HG03565 (cell line): ENCODE data around the gene MAP3K3.

ENCODE experiments used
- ATAC-seq: cut with Tn5 transposase; IDR thresholded peaks from one replicate; pipeline ENCODE4 v1.9.1; 2021; ENCODE audit warnings: mild to moderate bottlenecking, moderate library complexity; ENCODE audit not compliant: unreplicated experiment

The MAP3K3 gene

DNA sequence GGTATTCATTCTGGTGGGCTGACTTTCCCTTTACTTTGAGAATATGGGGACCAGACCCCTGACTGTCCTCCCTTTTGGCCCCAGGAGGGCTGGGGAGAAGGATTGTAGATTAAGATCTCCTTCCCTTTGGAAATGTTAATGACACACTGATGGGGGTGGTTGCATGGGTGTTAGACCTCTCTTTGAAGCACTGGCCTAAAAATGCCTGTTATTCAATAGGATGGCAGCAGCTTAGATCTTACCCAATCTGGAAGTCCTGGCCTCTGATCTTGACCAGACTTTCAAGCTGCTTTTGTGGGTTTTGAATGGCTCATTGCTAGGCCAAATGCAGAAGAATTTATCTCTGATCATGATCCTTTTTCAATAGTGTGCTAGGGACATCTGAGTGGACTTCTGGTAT, 25.7 kb downstream of the MAP3K3 start:
- ATAC-seq: no peak

DNA sequence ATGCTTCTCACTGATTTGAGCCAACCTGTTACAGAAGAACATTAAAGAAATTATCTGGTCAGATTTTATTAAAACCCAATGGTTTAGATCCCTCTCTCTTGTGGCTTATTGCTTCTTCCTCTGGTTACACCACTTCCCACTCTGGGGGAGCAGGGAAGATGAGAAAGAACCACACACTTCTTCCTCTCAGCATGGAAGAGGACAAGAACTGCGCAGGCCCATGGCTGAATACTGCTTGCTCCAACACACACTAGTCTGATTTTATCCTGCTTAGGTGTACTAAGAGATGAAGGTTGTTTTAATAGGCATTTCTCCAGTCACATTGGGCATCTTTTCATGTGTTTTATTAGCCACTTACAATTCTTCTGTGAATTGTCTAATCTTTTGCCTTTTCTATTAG, 27.6 kb downstream of the MAP3K3 start:
- no peak for ATAC-seq

DNA sequence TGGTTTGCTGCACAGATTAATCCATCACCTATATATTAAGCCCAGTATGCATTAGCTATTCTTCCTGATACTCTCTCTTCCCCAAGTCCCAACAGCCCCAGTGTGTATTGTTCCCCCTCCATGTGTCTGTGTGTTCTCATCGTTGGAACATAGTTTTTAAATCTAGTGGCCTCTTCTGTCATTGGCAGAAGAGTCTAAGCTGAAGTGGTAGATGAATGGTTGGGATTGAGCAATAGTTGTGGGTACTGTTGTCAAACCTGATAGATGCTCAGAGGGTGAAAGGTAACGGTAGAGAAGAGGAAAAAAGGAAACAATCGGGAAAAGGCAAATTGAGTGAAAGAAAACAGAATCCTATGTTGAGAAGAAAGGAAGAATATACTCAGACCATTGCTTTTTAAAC, 29.9 kb downstream of the MAP3K3 start:
- ATAC-seq: no peak

GRCh38 chr17:63653050-63653449, 30.8 kb downstream of the MAP3K3 start:
- ATAC-seq: no peak

DNA sequence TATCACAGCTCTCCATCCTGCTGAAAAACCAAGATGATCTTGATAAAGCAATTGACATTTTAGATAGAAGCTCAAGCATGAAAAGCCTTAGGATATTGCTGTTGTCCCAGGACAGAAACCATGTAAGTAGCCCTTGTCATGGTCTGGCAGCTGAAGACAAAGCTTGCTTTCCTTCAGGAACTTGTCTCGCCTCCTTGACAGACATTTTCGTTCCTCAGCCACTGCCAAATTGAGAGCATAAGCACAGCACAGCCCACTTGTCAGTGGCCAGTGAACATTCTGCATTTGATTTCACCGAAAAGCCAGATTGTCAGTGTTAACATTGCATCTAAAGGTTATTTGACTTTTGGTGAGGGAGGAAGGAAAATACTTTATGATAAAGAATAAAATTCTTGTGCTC, 35.6 kb downstream of the MAP3K3 start:
- ATAC-seq: no peak

DNA sequence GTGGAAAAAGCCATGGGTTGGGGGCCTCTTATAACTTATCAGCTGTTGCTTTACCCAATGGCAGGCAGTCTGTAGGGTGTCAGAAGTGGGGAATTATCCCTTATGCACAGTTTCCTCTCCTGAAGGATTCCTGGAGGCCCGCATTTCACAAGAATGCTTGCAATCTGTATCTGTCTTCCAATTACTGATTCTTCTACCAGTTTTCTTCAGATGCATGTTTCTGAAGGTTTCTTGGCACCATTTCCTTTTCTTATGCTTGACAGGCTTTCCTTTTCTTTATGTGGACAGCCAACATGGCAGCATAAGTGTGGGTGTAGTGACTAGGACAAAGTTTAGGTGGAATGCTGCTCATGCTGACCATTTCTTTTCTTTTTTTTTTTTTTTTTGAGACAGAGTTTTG, 36.1 kb downstream of the MAP3K3 start:
- no peak for ATAC-seq

DNA sequence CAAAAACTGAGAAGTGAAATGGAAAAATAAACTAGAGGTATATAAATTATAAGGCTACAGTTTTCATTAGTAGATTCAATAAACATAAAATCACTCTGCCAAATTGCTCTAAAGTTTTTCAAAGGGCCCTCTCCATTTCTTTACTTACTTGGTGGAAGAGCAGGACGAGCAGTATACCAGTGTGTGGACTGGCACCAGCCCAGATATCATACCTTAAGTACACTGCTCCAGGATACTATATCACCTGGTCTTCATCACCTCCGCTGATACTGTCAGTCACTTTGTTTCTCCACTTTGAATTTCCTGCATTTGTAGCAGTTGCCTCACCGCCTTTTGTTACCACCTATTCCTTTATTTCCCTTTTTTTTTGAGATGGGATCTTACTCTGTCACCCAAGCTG, 37.6 kb downstream of the MAP3K3 start:
- ATAC-seq: no peak

GRCh38 chr17:63665527-63666214, 43.5 kb downstream of the MAP3K3 start:
- ATAC-seq: no peak

DNA sequence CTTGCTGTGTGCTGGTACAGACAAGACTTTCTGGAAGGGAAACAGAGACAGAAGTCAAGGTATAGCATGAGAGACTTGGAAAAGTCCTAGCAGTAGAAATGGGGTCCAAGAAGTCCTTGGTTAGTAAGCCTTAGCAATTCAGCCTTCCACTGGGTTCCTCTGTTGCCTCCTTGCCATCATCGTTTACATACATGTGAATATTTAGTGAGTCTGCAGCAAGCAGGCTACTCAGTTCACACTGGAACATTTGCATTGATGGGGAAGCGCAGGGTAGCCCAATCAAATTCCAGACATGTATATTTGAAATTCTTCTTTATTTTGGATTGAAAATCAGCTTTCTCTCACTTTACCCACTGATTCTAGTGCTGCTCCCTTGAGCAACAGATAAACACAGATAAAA, 50.6 kb downstream of the MAP3K3 start:
- no peak for ATAC-seq

DNA sequence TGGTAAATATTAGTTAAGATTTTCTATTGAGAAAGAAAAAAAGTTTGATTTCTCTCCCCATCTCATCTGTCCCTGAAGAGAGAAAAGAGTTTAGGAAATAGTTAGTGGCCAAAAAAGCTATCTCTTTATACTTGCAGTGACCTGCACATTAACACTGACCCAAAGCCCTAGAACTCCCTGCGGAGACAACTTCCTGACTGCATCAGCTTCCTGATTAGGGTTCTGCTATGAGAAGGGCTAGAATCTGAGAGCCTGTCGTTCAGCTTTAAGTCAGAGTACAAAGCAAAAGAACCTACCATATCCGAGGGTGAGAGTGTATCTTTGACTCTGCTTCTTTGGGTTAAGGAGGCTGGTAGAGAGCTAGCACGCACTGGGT, 53.0 kb downstream of the MAP3K3 start:
- ATAC-seq: no peak

DNA sequence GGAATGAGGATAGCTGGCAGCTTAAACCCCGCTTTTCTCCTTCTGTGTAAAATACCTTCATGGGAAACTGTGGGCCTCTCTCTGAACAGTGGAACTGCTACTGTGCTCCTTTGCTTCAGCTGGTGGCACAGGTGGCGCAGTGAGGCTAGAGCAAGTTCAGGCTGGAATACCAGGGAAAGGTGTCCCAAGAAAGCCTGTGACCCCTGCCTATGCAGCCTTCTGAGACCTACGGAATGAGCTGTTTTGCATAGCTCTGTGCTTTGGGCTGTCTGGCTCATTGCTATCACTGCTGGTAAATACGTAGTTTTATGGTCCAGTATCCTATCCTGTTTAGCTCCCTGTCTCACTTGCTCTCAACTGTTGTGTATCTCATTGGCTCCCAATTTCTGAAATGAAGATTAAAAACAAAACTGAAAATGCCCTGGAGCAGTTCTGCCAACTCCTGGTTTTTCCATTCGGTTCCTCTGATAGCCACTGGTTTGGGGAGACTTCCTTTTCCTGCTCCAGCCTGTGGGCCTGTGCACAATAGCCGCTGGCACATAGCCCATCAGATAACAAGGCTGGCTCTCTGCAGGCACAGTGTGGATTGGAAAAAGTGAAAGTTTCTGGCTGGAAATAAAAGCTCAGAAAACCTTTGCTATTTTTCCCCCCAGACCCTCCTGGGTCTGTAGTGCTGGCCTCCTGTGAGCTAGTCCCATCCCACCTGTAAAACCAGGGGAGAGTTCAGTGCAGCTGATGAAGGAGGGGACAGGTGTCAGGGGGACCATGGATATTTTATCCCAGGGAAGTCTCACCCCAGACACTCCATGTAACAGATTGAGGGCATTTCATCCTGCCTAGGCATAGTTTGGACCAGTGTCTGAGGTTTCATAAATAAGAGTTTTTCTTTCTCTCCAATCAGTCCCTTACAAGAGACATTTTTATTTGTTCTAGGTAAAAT, 53.7 kb downstream of the MAP3K3 start:
- ATAC-seq: no peak

- no peak for ATAC-seq
These were observed 54.4 kb downstream of the MAP3K3 start for GRCh38 chr17:63676584-63676983.

- ATAC-seq: no peak
These were observed 57.0 kb downstream of the MAP3K3 start for GRCh38 chr17:63679214-63679613.

DNA sequence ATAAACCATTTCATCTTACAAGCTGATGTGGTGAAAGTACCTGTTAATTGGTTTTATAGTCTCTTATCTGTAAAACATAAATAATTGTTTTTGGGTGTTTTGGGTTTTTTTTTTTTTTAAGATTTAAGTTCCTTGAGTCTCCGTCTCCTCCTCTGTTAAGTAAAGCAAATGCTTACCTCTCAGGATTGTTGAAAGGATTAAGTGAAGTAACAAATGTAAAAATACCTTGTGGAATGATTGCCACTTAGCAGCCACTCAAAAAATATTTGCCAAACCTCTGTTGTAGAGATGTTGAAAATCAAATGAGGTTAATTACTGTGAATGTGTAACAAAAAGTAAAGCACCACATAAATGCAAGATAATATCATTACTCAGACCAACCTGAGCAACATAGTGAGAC, 58.5 kb downstream of the MAP3K3 start:
- ATAC-seq: no peak

DNA sequence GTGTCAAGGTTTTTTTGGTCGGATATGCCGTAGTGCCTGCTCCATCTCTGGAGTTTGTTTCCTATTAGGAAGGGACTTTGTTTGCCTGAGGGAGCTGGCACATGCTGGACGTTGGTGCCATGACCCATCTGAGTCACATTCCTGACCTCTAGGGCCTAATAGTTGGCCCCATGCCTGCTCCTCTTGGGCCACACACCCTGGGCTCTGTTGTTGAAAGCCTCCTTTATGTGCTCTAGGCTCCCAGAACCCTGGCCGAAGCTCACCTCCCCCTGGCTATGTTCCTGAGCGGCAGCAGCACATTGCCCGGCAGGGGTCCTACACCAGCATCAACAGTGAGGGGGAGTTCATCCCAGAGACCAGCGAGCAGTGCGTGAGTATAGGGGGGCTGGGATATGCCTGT, 59.3 kb downstream of the MAP3K3 start:
- no peak for ATAC-seq

DNA sequence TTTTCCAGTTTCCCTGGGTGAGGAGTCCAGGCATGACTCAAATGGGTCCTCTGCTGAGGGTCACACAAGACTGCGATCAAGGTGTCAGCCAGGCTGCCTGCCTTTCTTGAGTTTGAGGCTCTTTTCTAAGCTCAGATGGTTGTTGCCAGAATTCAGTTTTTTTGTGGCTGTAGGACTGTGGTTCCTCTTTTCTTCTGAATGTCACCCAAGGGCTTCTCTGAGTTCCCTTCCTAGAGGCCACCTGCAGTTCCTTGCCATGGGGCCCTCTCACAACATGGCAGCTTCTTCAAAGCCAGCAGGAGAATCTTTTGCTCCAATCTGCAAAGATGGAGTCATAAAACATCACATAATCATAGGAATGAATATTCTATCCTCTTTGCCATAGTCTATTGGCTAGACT, 60.2 kb downstream of the MAP3K3 start:
- no peak for ATAC-seq

GRCh38 chr17:63682981-63683380, 60.8 kb downstream of the MAP3K3 start:
- no peak for ATAC-seq

GRCh38 chr17:63685041-63685440, 62.8 kb downstream of the MAP3K3 start:
- no peak for ATAC-seq

GRCh38 chr17:63685578-63685977, 63.4 kb downstream of the MAP3K3 start:
- ATAC-seq: no peak

DNA sequence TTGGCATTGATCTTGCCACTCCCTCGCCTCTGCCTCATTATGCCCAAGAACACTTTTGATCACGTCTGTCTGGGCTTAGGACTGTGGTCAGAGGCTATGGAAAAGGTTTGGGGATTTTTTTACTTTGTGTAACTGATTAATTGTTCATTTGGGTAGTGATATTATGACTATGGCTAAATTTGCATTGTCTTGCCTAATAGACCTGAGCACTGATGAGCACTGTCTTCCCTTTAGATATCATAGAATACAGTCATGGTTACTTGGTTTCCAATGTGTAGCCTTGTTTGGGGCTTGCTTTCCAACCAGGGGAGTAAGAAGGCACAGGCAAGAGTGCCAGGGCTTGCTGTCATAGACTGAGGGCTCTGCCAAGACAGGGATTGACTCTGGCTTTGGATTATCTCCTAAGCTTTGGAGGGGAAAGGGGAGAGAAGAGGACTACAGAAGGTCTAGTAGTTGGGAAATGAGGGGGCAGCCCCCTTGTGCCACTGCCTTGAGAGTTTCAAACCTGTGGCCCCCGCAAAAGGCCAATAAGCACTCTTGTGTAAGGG, 64.0 kb downstream of the MAP3K3 start:
- ATAC-seq: no peak

- no peak for ATAC-seq
These were observed 66.3 kb downstream of the MAP3K3 start for GRCh38 chr17:63688396-63689020.

- ATAC-seq: no peak
These were observed 67.3 kb downstream of the MAP3K3 start for GRCh38 chr17:63689479-63689878.
